A673 (cell line): ENCODE results near the gene SH3GL3. TPM values are rescaled to one million over a fixed set of nuclear protein-coding genes. Genes with fewer than 3 reads are reported as not detected.

ENCODE experiments used
- BruUV-seq: library from RNA; stranded (reverse); fragments of 400-500 nt; replicated peaks from 2 replicates; lab custom pipeline; 2021; lab: Mats Ljungman, UMichigan
- CTCF ChIA-PET: fragments of 300-600 bp; sonication (Branson Sonifier 250); formaldehyde crosslinking; loops from one replicate; lab custom pipeline; 2022; ENCODE audit warnings: antibody characterized with exemption; lab: Charles Lee
- POLR2A ChIA-PET: fragments of 300-600 bp; sonication (Branson Sonifier 250); formaldehyde crosslinking; loops from one replicate; lab custom pipeline; 2022; ENCODE audit warnings: antibody characterized with exemption; ENCODE audit not compliant: low non-redundant PET; lab: Charles Lee
- DNase-seq: peaks from one replicate; pipeline ENCODE4 v3.0.0-alpha.2; 2015; ENCODE audit warnings: low spot score
- H3K27ac ChIP-seq: fragments of 200-600 bp; sonication (generic); 2 replicates; pipeline ENCODE4 v1.5.1; 2016; ENCODE audit warnings: mixed run types, low read depth, mild to moderate bottlenecking, mixed read lengths, antibody characterized with exemption, low read length; ENCODE audit not compliant: poor library complexity, severe bottlenecking
- H3K27me3 ChIP-seq: fragments of 200-600 bp; sonication (generic); replicated peaks from 2 replicates; pipeline ENCODE4 v1.6.1; 2017; ENCODE audit warnings: mixed run types, low read depth, mild to moderate bottlenecking, mixed read lengths, antibody characterized with exemption, low read length; ENCODE audit not compliant: insufficient read depth, poor library complexity
- H3K36me3 ChIP-seq: fragments of 200-600 bp; sonication (generic); 2 replicates; pipeline ENCODE4 v1.6.1; 2016; ENCODE audit warnings: mixed run types, mild to moderate bottlenecking, mixed read lengths, antibody characterized with exemption, low read length; ENCODE audit not compliant: insufficient read depth, poor library complexity, severe bottlenecking
- H3K4me1 ChIP-seq: fragments of 200-600 bp; sonication (generic); 2 replicates; pipeline ENCODE4 v1.6.1; 2017; ENCODE audit warnings: mixed run types, mild to moderate bottlenecking, mixed read lengths, antibody characterized with exemption, low read length; ENCODE audit not compliant: insufficient read depth, poor library complexity, severe bottlenecking
- H3K4me3 ChIP-seq: fragments of 200-600 bp; sonication (generic); 2 replicates; pipeline ENCODE4 v1.5.1; 2016; ENCODE audit warnings: low read depth, mixed run types, mild to moderate bottlenecking, mixed read lengths, low read length; ENCODE audit not compliant: poor library complexity, severe bottlenecking
- H3K9me3 ChIP-seq: fragments of 200-600 bp; sonication (generic); 2 replicates; pipeline ENCODE4 v1.6.1; 2016; ENCODE audit warnings: mixed run types, low read depth, mild to moderate bottlenecking, mixed read lengths, antibody characterized with exemption, low read length; ENCODE audit not compliant: poor library complexity, severe bottlenecking
- EZH2 ChIP-seq: fragments of 200-600 bp; sonication (generic); IDR thresholded peaks from 2 replicates; pipeline ENCODE4 v1.6.1; 2017; ENCODE audit warnings: borderline replicate concordance, low read depth, mild to moderate bottlenecking, mixed read lengths, antibody characterized with exemption, low read length; ENCODE audit not compliant: poor library complexity, severe bottlenecking
- intact Hi-C: fragments of 100-400 bp; cut with micrococcal nuclease; formaldehyde crosslinking; loops from one replicate; pipeline ENCODE4 v1.10.0; 2022; ENCODE audit not compliant: unreplicated experiment
- total RNA-seq: library from RNA; stranded (reverse); gene quantifications from 2 replicates; pipeline ENCODE4 v1.2.3, GENCODE V29; 2021
- TF ChIP-seq, protein P1 (sequence below): fragments of 300-800, 200-600 bp; sonication (generic); conservative IDR thresholded peaks from 2 replicates; pipeline ENCODE4 v1.5.1; 2017; ENCODE audit warnings: low read depth, mild to moderate bottlenecking, antibody characterized with exemption, low read length, moderate library complexity, mixed read lengths

Gene SH3GL3
- total RNA-seq, 1 experiment from 2014 or later, result 25.6 TPM

- POLR2A ChIA-PET, result no interaction called here
- no peak for DNase-seq
- intact Hi-C loops, result no loop called here
Observed at GRCh38 chr15:83477172-83477807, 30.1 kb downstream of the SH3GL3 start.

GRCh38 chr15:83477808-83478537 is 30.8 kb downstream of the SH3GL3 start:
- no TSS peak for BruUV-seq
- Histone ChIP-seq H3K36me3 (no peaks in the 10 kb centered on the region), H3K4me1 (no peaks in the 10 kb centered on the region), H3K27me3 (no peaks in the 10 kb centered on the region), H3K9me3 (no peaks in the 10 kb centered on the region), H3K27ac (no peak overlapping the region), H3K4me3 (no peak overlapping the region)
- intact Hi-C loops, result no loop called here
- POLR2A ChIA-PET, result no interaction called here
- CTCF ChIA-PET, result no interaction called here
- no peak for DNase-seq
- no peak for TF ChIP-seq EZH2
- TF ChIP-seq, protein P1, sequence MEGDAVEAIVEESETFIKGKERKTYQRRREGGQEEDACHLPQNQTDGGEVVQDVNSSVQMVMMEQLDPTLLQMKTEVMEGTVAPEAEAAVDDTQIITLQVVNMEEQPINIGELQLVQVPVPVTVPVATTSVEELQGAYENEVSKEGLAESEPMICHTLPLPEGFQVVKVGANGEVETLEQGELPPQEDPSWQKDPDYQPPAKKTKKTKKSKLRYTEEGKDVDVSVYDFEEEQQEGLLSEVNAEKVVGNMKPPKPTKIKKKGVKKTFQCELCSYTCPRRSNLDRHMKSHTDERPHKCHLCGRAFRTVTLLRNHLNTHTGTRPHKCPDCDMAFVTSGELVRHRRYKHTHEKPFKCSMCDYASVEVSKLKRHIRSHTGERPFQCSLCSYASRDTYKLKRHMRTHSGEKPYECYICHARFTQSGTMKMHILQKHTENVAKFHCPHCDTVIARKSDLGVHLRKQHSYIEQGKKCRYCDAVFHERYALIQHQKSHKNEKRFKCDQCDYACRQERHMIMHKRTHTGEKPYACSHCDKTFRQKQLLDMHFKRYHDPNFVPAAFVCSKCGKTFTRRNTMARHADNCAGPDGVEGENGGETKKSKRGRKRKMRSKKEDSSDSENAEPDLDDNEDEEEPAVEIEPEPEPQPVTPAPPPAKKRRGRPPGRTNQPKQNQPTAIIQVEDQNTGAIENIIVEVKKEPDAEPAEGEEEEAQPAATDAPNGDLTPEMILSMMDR, result no peak

More at GRCh38 chr15:83477172-83477807, 30.1 kb downstream of the SH3GL3 start:
- TF ChIP-seq EZH2, result no peak
- TF ChIP-seq, protein P1, result no peak
- BruUV-seq, result no TSS peak
- CTCF ChIA-PET, result no interaction called here
- H3K27ac ChIP-seq, result no peak overlapping the region
- H3K9me3 ChIP-seq, result no peaks in the 10 kb centered on the region
- no peaks in the 10 kb centered on the region for H3K27me3 ChIP-seq
- no peaks in the 10 kb centered on the region for H3K4me1 ChIP-seq
- H3K36me3 ChIP-seq, result no peaks in the 10 kb centered on the region
- H3K4me3 ChIP-seq, result no peak overlapping the region

DNA sequence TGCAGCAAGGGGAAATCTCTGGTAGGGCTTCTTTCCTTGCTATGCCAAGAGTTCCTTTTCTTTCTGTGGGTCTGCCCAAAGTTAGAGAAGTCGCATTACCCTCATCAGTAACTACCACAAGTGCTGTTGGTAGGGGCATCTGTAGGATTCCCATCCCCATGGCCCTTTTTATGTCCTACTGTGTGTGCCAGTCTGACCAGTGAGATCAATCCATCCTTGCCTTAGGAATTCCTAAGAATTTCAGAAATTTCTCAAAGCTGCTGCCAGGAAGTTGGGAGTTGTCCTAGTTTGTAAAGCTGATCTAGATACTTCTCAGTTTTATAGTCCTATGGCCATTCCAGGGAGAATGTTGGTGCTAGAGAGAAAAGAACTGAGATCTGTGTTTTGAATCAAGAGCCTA is 36.5 kb downstream of the SH3GL3 start:
- CTCF ChIA-PET, result no interaction called here
- peaks cover 5% of the 10 kb centered on the region for H3K9me3 ChIP-seq
- no peaks in the 10 kb centered on the region for H3K4me1 ChIP-seq
- no peaks in the 10 kb centered on the region for H3K27me3 ChIP-seq
- intact Hi-C loops, result no loop called here
- H3K36me3 ChIP-seq, result no peaks in the 10 kb centered on the region
- POLR2A ChIA-PET, result no interaction called here
- no peak overlapping the region for H3K27ac ChIP-seq
- BruUV-seq, result no TSS peak
- TF ChIP-seq, protein P1, result no peak
- no peak for TF ChIP-seq EZH2
- no peak overlapping the region for H3K4me3 ChIP-seq
- no peak for DNase-seq
